ENCODE measurements around the gene BPNT1. TPM values are rescaled to one million over a fixed set of nuclear protein-coding genes. Genes with fewer than 3 reads are reported as not detected.
"Not testable (repeated sequence)": the region's sequence is repeated elsewhere in the genome, so short reads cannot be mapped to it uniquely, and the experiment has no call there.

Gene BPNT1
- polyA plus RNA-seq, 1 experiment: 28.8 TPM

- TF ChIP-seq CTCF (IDR thresholded peaks at IDR 0.05; ENCODE audit: insufficient read depth, low read depth, low read length): no peak
- Histone ChIP-seq H3K36me3 (ENCODE audit: control insufficient read depth, insufficient read depth, low read length) (peaks cover 5% of the 10 kb centered on the region), H3K27me3 (ENCODE audit: control insufficient read depth, insufficient read depth, low read length) (no peaks in the 10 kb centered on the region), H3K4me3 (ENCODE audit: low read depth, low read length) (no peak overlapping the region)
- CTCF ChIA-PET: no interaction called here
- POLR2A ChIA-PET: interaction anchor here (0.6 kb wide), 1 partner anchor 86 kb away, joined by 4 read pairs; no protein-coding TSS in a partner anchor
- no peak for DNase-seq (ENCODE audit: low read depth)
These were observed 49.5 kb downstream of the BPNT1 start for GRCh38 chr1:220040028-220040596.

- ChIA-PET POLR2A (no interaction called here), CTCF (interaction anchor here (1.1 kb wide), 1 partner anchor 15 kb away, joined by 4 read pairs; no protein-coding TSS in a partner anchor)
These were observed 50.9 kb downstream of the BPNT1 start for GRCh38 chr1:220038640-220039039.

GRCh38 chr1:220037810-220038209, 51.8 kb downstream of the BPNT1 start:
- H3K4me3 ChIP-seq (ENCODE audit: low read depth, low read length); POLR2A ChIA-PET; DNase-seq (ENCODE audit: low read depth); H3K27me3 ChIP-seq (ENCODE audit: control insufficient read depth, insufficient read depth, low read length); H3K36me3 ChIP-seq (ENCODE audit: control insufficient read depth, insufficient read depth, low read length): not testable (repeated sequence)
- CTCF ChIA-PET: interaction anchor here (1.1 kb wide), 1 partner anchor 14 kb away, joined by 4 read pairs; no protein-coding TSS in a partner anchor

More at GRCh38 chr1:220038640-220039039, 50.9 kb downstream of the BPNT1 start:
- H3K4me3 ChIP-seq (ENCODE audit: low read depth, low read length): no peak overlapping the region
- H3K27me3 ChIP-seq (ENCODE audit: control insufficient read depth, insufficient read depth, low read length): no peaks in the 10 kb centered on the region
- H3K36me3 ChIP-seq (ENCODE audit: control insufficient read depth, insufficient read depth, low read length): peaks cover 5% of the 10 kb centered on the region
- DNase-seq (ENCODE audit: low read depth): no peak
- no peak for TF ChIP-seq CTCF (IDR thresholded peaks at IDR 0.05; ENCODE audit: insufficient read depth, low read depth, low read length)

- TF ChIP-seq CTCF (IDR thresholded peaks at IDR 0.05; ENCODE audit: insufficient read depth, low read depth, low read length): no peak
- ChIA-PET POLR2A (no interaction called here), CTCF (interaction anchor here (1.2 kb wide), 1 partner anchor 91 kb away, joined by 3 read pairs; no protein-coding TSS in a partner anchor)
- no peak for DNase-seq (ENCODE audit: low read depth)
- H3K4me3 ChIP-seq (ENCODE audit: low read depth, low read length): no peak overlapping the region
- no peaks in the 10 kb centered on the region; the same call in 1 of the 2 replicates for H3K36me3 ChIP-seq (ENCODE audit: control insufficient read depth, insufficient read depth, low read length)
- H3K27me3 ChIP-seq (ENCODE audit: control insufficient read depth, insufficient read depth, low read length): no peaks in the 10 kb centered on the region
These were observed 56.7 kb downstream of the BPNT1 start for GRCh38 chr1:220032911-220033310.

GRCh38 chr1:220031287-220031686, 58.3 kb downstream of the BPNT1 start:
- ChIA-PET CTCF (interaction anchor here (1.1 kb wide), 1 partner anchor 116 kb away, joined by 3 read pairs; no protein-coding TSS in a partner anchor), POLR2A (no interaction called here)
- no peak overlapping the region for H3K4me3 ChIP-seq (ENCODE audit: low read depth, low read length)
- no peak for DNase-seq (ENCODE audit: low read depth)
- no peak for TF ChIP-seq CTCF (IDR thresholded peaks at IDR 0.05; ENCODE audit: insufficient read depth, low read depth, low read length)
- H3K36me3 ChIP-seq (ENCODE audit: control insufficient read depth, insufficient read depth, low read length): peaks cover under 1% of the 10 kb centered on the region; the same call in 1 of the 2 replicates
- H3K27me3 ChIP-seq (ENCODE audit: control insufficient read depth, insufficient read depth, low read length): no peaks in the 10 kb centered on the region
